ENCODE data around the gene LRRC8E.

DNA sequence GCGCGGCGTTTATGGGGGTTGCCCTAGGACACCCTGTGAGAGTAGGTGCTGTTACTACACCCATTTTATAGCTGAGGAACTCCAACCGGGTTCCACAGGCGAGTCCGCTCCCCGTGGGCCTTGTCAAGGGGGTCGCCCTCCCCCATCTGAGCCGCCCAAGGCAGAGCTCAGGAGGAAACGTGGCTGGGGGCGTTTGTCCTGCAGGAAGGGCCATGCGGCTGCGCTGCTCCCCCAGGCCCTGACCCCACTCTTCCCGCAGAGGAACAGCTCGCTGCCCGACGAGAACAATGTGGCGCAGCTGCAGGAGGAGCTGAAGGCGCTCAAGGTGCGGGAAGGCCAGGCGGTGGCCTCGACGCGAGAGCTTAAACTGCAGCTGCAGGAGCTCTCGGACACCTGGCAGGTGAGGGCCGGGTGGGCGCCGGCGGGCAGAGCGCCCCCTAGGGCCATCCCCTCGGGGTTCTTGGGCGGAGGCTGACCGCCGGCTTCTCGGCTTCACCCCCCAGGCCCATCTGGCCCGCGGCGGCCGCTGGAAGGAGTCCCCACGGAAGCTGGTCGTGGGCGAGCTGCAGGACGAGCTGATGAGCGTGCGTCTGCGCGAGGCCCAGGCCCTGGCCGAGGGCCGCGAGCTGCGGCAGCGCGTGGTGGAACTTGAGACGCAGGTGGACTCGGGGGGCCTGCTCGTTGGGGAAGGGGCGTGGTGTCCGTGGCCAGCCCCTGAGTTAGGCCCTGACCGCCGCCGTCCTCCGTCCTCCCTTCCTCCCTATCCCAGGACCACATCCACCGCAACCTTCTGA is 26.5 kb upstream of the LRRC8E start:
- TF ChIP-seq, protein P1, sequence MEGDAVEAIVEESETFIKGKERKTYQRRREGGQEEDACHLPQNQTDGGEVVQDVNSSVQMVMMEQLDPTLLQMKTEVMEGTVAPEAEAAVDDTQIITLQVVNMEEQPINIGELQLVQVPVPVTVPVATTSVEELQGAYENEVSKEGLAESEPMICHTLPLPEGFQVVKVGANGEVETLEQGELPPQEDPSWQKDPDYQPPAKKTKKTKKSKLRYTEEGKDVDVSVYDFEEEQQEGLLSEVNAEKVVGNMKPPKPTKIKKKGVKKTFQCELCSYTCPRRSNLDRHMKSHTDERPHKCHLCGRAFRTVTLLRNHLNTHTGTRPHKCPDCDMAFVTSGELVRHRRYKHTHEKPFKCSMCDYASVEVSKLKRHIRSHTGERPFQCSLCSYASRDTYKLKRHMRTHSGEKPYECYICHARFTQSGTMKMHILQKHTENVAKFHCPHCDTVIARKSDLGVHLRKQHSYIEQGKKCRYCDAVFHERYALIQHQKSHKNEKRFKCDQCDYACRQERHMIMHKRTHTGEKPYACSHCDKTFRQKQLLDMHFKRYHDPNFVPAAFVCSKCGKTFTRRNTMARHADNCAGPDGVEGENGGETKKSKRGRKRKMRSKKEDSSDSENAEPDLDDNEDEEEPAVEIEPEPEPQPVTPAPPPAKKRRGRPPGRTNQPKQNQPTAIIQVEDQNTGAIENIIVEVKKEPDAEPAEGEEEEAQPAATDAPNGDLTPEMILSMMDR (IDR thresholded peaks at IDR 0.05): no peak
- TF ChIP-seq POLR2AphosphoS5 (IDR thresholded peaks at IDR 0.05) (no peak), EP300 (IDR thresholded peaks at IDR 0.05; ENCODE audit: low read depth) (no peak)
